Activated gamma-delta T cell (primary cell): ENCODE measurements around the gene LPCAT1.
"Not testable (repeated sequence)": the region's sequence is repeated elsewhere in the genome, so short reads cannot be mapped to it uniquely, and the experiment has no call there.

Source experiments
- DNase-seq: peaks from one replicate; lab custom pipeline; 2025; lab: John Stamatoyannopoulos, UW

LPCAT1 gene

GRCh38 chr5:1508659-1509290 is 15.0 kb downstream of the LPCAT1 start:
- DNase-seq: no peak

- no peak for DNase-seq
Measured at GRCh38 chr5:1507961-1508658, 15.7 kb downstream of the LPCAT1 start.

DNA sequence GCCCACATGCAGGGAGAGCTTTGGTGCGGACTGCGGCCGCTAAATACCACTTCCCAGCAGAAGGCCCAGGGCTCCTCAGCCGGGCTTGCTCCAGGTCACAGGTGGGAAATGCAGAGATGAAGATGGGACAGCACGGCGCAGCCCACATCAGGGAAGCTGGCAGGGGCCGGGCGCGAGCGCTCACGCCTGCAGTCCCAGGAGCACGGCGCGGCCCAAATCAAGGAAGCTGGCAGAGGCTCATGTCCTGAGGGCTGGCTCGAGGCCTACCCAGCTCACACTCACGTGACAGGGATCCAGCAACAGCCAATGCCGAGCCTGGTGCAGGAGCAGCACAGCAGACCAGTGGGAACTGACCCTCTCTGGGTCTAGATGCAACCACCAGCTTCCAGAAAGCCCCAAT is 16.3 kb downstream of the LPCAT1 start:
- no peak for DNase-seq

GRCh38 chr5:1507014-1507375 is 16.8 kb downstream of the LPCAT1 start:
- DNase-seq: no peak

DNA sequence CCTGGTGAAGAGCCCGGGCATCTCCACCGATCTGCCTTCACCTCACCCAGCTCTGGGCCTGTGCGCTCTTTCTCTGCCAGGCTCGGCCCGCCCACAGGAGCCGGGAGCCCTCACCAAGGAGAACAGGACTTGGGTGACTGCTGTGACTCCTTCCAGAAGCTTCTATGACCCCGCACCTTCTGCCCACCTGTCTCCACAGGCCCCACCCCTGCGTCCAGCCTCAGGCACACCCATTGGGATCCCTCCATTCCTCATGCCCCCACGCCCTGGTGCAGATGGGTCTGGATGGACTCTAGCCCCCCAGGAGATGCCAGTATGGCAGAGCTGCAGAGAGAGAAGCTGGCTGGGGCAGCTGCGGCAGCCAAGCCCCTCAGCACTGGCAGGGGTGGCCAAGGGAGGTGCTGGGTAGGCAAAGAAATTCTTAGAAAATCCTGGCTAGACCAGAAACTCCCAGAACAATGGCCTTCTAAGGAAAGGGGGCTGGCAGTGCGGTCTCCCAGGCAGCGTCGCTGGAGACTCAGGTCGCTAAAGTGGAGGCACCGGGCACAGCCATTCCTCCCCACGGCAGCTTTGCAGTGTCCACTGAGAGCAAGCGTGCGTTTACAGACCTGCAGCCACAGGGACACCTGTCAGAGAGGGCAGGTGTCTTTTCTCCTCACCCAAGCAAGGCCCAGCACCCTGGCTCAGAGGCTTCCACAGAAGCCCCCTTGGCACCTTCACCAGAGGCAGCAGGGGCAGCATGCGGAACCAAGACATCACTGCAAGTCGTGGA is 17.3 kb downstream of the LPCAT1 start:
- DNase-seq: no peak

GRCh38 chr5:1505506-1506241 is 18.1 kb downstream of the LPCAT1 start:
- DNase-seq: peak; percentile 12

DNA sequence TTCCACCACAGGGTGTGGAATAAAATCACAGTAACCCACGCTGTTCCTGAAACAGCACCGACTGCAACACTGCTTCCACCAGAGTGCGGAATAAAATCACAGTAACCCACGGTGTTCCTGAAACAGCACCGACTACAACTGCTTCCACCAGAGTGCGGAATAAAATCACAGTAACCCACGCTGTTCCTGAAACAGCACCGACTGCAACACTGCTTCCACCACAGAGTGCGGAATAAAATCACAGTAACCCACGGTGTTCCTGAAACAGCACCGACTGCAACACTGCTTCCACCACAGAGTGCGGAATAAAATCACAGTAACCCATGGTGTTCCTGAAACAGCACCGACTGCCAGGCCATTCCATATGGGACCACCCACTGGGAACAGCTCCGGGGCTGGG is 18.7 kb downstream of the LPCAT1 start:
- DNase-seq: not testable (repeated sequence)

DNA sequence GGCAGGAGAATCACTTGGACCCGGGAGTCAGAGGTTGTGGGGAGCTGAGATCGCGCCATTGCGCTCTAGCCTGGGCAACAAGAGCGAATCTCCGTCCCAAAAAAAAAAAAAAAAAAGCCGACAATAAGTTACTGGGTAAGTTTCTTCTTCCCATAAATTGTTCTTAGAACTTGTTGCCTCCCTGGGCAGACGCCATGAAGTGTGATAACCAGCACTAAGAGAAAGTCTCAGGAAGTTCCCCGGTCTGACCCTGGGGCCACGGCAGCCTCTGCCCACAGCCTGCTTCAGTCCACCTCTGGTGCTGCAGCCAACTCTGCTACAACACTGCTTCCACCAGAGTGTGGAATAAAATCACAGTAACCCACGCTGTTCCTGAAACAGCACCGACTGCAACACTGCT is 19.1 kb downstream of the LPCAT1 start:
- no peak for DNase-seq

GRCh38 chr5:1504069-1504595 is 19.6 kb downstream of the LPCAT1 start:
- DNase-seq: no peak

GRCh38 chr5:1503241-1504068 is 20.3 kb downstream of the LPCAT1 start:
- peak; percentile 16 for DNase-seq

GRCh38 chr5:1502737-1503120 is 21.0 kb downstream of the LPCAT1 start:
- no peak for DNase-seq

GRCh38 chr5:1502046-1502736 is 21.6 kb downstream of the LPCAT1 start:
- peak; percentile 63 for DNase-seq

GRCh38 chr5:1501372-1502045 is 22.3 kb downstream of the LPCAT1 start:
- peak; percentile 39 for DNase-seq

- DNase-seq: no peak
Measured at GRCh38 chr5:1500411-1501091, 23.2 kb downstream of the LPCAT1 start.

GRCh38 chr5:1499851-1500250 is 23.9 kb downstream of the LPCAT1 start:
- DNase-seq: no peak

DNA sequence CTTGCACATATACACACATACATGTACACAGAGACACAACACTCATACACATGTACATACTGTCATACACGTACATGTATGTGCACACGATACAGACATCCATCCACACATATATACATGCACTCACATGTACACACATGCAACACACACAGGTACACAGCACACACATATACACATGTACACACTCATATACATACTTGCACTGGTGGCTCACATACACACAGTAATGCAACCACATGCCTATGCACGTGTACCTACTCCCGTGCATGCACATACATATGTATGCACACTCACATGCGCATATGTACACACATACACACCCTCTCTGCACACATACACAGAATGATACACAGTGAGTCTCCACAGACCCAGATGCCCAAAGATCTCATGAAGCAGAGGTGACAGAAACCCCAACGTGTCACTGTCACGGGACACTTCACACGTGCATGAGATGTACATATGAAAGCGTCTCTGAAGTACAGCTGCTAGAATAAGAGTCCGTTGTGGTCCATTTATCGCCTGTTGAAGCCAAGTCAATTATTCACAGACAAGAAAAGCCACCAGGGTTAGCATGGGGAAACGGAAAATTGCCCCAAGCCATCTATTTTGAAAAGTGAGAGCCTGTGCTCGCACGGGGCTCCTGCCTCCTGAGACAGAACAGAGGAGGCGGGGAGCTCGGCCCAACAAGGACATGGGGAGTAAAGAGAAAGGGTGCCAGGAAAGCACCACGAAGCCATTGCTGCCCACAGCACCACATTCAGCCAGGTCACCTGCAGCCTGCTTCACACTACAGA is 24.9 kb downstream of the LPCAT1 start:
- DNase-seq: no peak

DNA sequence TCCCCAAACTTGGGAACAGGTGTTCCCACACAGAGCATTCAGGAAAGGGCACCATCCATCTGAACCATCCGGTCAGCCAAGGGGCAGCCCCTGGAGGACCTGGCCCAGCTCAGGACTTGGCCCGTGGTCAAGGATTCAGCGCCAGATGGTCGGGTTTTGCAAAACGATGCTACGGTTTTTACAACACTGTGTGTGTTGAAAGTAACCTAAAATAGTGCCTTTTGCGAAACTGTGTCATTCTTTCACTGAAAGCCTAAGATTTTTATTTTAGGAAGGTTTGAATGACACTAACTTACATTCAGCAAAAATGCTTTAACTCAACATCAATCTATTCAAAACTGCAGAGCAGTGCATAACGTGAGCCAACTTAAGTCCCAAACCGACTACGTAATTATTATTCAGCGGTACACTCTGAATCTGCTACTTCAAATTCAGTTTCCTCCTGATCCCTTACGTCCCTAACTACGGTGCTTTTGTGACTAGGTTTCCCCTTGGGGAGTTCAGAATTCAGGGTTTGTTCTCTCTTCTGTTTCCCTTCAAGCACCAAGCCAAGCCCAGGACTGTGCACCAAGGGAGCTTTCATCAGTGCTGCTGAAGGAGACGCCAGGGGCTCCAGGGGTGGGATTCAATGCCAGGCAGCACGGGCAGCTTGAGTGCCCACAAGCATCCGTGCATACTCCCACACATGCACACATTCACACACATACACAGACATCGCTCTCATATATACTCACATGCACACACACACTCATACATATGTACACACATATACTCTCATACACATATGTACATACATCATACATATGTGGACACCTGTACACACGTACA is 25.8 kb downstream of the LPCAT1 start:
- DNase-seq: no peak
